NCI-H2029 treated with DMSO at 0.1 percent for 48 hours (cell line): Measurements from ENCODE around the gene HNF1B.

ENCODE experiments used
- DNase-seq: peaks from one replicate; lab custom pipeline; 2025; lab: John Stamatoyannopoulos, UW

Gene HNF1B

GRCh38 chr17:37671824-37672547, 72.9 kb downstream of the HNF1B start:
- DNase-seq, result peak; percentile 89

GRCh38 chr17:37671028-37671823, 73.6 kb downstream of the HNF1B start:
- DNase-seq, result peak; percentile 89

GRCh38 chr17:37667039-37667438, 77.8 kb downstream of the HNF1B start:
- DNase-seq, result no peak

GRCh38 chr17:37664214-37664613, 80.6 kb downstream of the HNF1B start:
- DNase-seq, result no peak

GRCh38 chr17:37662353-37662752, 82.5 kb downstream of the HNF1B start:
- DNase-seq, result no peak

- no peak for DNase-seq
Observed at GRCh38 chr17:37661400-37662014, 83.4 kb downstream of the HNF1B start.

- no peak for DNase-seq
Observed at GRCh38 chr17:37659925-37660324, 84.9 kb downstream of the HNF1B start.

- no peak for DNase-seq
Observed at GRCh38 chr17:37657202-37657601, 87.7 kb downstream of the HNF1B start.

GRCh38 chr17:37651849-37652248, 93.0 kb downstream of the HNF1B start:
- DNase-seq, result no peak

GRCh38 chr17:37650419-37651003, 94.3 kb downstream of the HNF1B start:
- DNase-seq, result peak; percentile 12

GRCh38 chr17:37648555-37648954, 96.3 kb downstream of the HNF1B start:
- DNase-seq, result no peak

GRCh38 chr17:37647856-37648255, 97.0 kb downstream of the HNF1B start:
- DNase-seq, result no peak

GRCh38 chr17:37643869-37644268, 101.0 kb downstream of the HNF1B start:
- DNase-seq, result no peak

- DNase-seq, result peak; percentile 58
Observed at GRCh38 chr17:37643118-37643766, 101.6 kb downstream of the HNF1B start, which contains the start of gene DDX52. DDX52 (minus strand) TSS chr17:37643446; CDS start chr17:37643420, 26 bp downstream.

- DNase-seq, result no peak
Observed at GRCh38 chr17:37642681-37643080, 102.2 kb downstream of the HNF1B start.

- no peak for DNase-seq
Observed at GRCh38 chr17:37640015-37640414, 104.8 kb downstream of the HNF1B start.

- DNase-seq, result no peak
Observed at GRCh38 chr17:37637956-37638355, 106.9 kb downstream of the HNF1B start.
